ENCODE measurements around the gene SPAG16. TPM values are rescaled to one million over a fixed set of nuclear protein-coding genes. Genes with fewer than 3 reads are reported as not detected.

The SPAG16 gene
- total and polyA plus RNA-seq, 2 donors (not counting 1 experiment from before 2014, with no cell fraction given): 24.1 to 36.8 TPM

DNA sequence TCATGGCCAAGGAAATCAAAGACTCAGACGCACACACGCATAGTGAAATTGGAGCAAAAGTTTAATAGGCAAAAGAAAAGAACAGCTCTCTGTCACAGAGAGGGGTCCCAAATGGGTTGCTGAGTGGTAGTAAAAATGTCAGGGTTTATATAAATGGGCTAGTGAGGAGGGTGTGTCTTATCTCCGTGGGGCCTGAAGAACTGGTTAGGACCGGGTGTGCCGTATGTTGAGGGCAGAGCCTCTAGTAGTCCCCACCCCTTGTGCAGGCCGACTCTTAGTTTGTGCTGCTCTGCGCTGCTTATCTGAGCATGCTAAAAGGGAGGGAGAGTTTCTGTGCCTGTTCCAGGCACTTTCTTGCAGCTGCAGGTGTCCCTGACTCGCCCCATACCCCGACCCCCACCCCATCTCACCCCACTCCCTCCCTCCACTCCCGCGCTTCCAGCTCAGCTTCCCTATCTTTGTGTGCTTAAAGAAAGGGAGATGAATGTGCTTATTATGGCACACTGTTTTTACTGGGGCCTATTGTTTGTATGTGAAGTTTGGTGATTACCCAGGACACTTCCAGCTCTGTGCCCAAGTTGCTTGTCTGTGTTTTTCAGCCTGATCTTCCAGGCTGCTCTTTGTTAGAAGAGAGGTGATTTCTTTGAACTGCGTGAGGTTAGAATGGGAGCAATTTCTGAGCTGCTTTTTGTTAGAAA is 167.4 kb downstream of the SPAG16 start:
- H3K27ac ChIP-seq (ENCODE audit: insufficient read depth, low read length): no peak overlapping the region
- no peaks in the 10 kb centered on the region for H3K9me3 ChIP-seq (ENCODE audit: control insufficient read depth, insufficient read depth, low read depth, low read length)
- H2AFZ ChIP-seq (ENCODE audit: low read length): no peak overlapping the region
- TF ChIP-seq, protein P1, sequence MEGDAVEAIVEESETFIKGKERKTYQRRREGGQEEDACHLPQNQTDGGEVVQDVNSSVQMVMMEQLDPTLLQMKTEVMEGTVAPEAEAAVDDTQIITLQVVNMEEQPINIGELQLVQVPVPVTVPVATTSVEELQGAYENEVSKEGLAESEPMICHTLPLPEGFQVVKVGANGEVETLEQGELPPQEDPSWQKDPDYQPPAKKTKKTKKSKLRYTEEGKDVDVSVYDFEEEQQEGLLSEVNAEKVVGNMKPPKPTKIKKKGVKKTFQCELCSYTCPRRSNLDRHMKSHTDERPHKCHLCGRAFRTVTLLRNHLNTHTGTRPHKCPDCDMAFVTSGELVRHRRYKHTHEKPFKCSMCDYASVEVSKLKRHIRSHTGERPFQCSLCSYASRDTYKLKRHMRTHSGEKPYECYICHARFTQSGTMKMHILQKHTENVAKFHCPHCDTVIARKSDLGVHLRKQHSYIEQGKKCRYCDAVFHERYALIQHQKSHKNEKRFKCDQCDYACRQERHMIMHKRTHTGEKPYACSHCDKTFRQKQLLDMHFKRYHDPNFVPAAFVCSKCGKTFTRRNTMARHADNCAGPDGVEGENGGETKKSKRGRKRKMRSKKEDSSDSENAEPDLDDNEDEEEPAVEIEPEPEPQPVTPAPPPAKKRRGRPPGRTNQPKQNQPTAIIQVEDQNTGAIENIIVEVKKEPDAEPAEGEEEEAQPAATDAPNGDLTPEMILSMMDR (conservative IDR thresholded peaks at IDR 0.05 in 1 of 2, IDR thresholded peaks at IDR 0.05 in 1 of 2; ENCODE audit: low read depth in 1 of 2, low read length in 2 of 2): no peak
- no peak for TF ChIP-seq EZH2 (IDR thresholded peaks at IDR 0.05; ENCODE audit: low read length, missing control alignments)
- H3K27me3 ChIP-seq (ENCODE audit: control insufficient read depth, insufficient read depth, low read length): no peaks in the 10 kb centered on the region
- DNase-seq (ENCODE audit: low read depth in 2 of 2): no peak
- H4K20me1 ChIP-seq (ENCODE audit: control insufficient read depth, extremely low read depth, insufficient read depth, low read length): no peaks in the 10 kb centered on the region
- H3K36me3 ChIP-seq (ENCODE audit: control insufficient read depth, insufficient read depth, low read length): no peaks in the 10 kb centered on the region
- no peak overlapping the region for H3K4me3 ChIP-seq (replicated peaks in 1 of 4; ENCODE audit: control extremely low read depth in 1 of 4, insufficient read depth in 1 of 4, low read depth in 3 of 4, low read length in 4 of 4)
- H3K9ac ChIP-seq (ENCODE audit: insufficient read depth, low read length): no peak overlapping the region
- no peaks in the 10 kb centered on the region for H3K79me2 ChIP-seq (ENCODE audit: control insufficient read depth, insufficient read depth, low read length)
- no peaks in the 10 kb centered on the region for H3K4me1 ChIP-seq (ENCODE audit: control insufficient read depth, extremely low read depth, insufficient read depth, low read length)
- H3K4me2 ChIP-seq (ENCODE audit: extremely low read depth, insufficient read depth, low read length): no peak overlapping the region

DNA sequence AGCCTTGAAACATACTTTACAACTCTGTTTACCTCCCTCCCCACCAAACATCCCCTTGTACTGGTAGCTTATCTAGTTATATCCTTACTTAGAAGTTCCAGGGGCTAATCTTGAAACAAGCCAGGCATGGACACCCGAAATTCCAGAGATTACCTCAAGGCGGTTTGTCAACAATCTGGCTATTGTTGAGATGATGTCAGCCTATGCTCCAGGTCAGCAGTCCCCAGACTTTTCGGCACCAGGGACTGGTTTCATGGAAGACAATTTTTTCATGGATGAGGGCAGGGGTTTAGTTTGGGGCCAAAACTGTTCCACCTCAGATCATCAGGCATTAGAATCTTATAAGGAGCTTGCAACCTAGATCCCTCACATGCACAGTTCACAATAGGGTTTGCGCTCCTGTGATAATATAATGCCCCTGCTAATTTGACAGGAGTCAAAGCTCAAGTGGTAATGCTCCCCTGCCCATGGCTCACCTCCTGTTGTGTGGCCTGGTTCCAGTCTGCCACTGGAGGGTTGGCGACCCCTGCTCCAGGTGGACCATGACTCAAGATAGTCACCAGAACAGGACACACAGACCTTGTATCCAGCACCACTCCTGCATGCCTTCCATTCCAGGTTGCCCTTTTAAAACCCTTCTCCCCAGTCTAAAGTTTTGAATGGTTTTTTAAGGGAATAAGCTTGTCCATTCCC is 171.2 kb downstream of the SPAG16 start:
- H3K4me3 ChIP-seq (replicated peaks in 1 of 4; ENCODE audit: control extremely low read depth in 1 of 4, insufficient read depth in 1 of 4, low read depth in 3 of 4, low read length in 4 of 4): no peak overlapping the region
- H3K36me3 ChIP-seq (ENCODE audit: control insufficient read depth, insufficient read depth, low read length): no peaks in the 10 kb centered on the region
- H2AFZ ChIP-seq (ENCODE audit: low read length): no peak overlapping the region
- H4K20me1 ChIP-seq (ENCODE audit: control insufficient read depth, extremely low read depth, insufficient read depth, low read length): no peaks in the 10 kb centered on the region
- H3K9me3 ChIP-seq (ENCODE audit: control insufficient read depth, insufficient read depth, low read depth, low read length): no peaks in the 10 kb centered on the region
- no peaks in the 10 kb centered on the region for H3K27me3 ChIP-seq (ENCODE audit: control insufficient read depth, insufficient read depth, low read length)
- H3K4me2 ChIP-seq (ENCODE audit: extremely low read depth, insufficient read depth, low read length): no peak overlapping the region
- no peaks in the 10 kb centered on the region for H3K79me2 ChIP-seq (ENCODE audit: control insufficient read depth, insufficient read depth, low read length)
- TF ChIP-seq, protein P1 (conservative IDR thresholded peaks at IDR 0.05 in 1 of 2, IDR thresholded peaks at IDR 0.05 in 1 of 2; ENCODE audit: low read depth in 1 of 2, low read length in 2 of 2): no peak
- no peak for TF ChIP-seq EZH2 (IDR thresholded peaks at IDR 0.05; ENCODE audit: low read length, missing control alignments)
- H3K4me1 ChIP-seq (ENCODE audit: control insufficient read depth, extremely low read depth, insufficient read depth, low read length): no peaks in the 10 kb centered on the region
- H3K27ac ChIP-seq (ENCODE audit: insufficient read depth, low read length): no peak overlapping the region
- H3K9ac ChIP-seq (ENCODE audit: insufficient read depth, low read length): no peak overlapping the region
- no peak for DNase-seq (ENCODE audit: low read depth in 2 of 2)

DNA sequence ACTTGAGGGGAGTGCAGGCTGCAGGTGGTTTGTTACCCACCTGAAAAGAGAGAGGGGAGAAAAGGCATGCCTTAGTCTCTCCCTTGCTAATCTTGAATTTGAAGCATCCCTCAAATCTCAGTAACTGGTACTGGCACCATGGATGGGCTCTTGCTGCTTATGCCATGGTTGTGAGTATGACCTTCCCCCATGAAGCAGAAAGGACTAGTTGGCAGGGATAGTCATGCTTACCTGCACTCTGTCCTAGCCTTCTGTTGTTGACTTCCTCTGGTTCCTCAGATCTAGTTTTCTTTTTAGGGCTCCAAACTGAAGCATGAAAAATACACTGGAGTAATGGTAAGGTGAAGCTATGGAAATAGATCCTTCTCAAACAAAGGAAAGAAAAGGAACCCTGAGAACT is 191.2 kb downstream of the SPAG16 start:
- Histone ChIP-seq H3K9me3 (ENCODE audit: control insufficient read depth, insufficient read depth, low read depth, low read length) (no peaks in the 10 kb centered on the region), H3K27ac (ENCODE audit: insufficient read depth, low read length) (no peak overlapping the region), H3K79me2 (ENCODE audit: control insufficient read depth, insufficient read depth, low read length) (no peaks in the 10 kb centered on the region), H3K36me3 (ENCODE audit: control insufficient read depth, insufficient read depth, low read length) (no peaks in the 10 kb centered on the region), H2AFZ (ENCODE audit: low read length) (no peak overlapping the region), H3K9ac (ENCODE audit: insufficient read depth, low read length) (no peak overlapping the region), H4K20me1 (ENCODE audit: control insufficient read depth, extremely low read depth, insufficient read depth, low read length) (no peaks in the 10 kb centered on the region), H3K4me2 (ENCODE audit: extremely low read depth, insufficient read depth, low read length) (no peak overlapping the region), H3K4me3 (replicated peaks in 1 of 4; ENCODE audit: control extremely low read depth in 1 of 4, insufficient read depth in 1 of 4, low read depth in 3 of 4, low read length in 4 of 4) (no peak overlapping the region), H3K4me1 (ENCODE audit: control insufficient read depth, extremely low read depth, insufficient read depth, low read length) (no peaks in the 10 kb centered on the region), H3K27me3 (ENCODE audit: control insufficient read depth, insufficient read depth, low read length) (no peaks in the 10 kb centered on the region)
- peak in 1 of 2 donors; percentile 15 for DNase-seq (ENCODE audit: low read depth in 2 of 2)
- TF ChIP-seq, protein P1 (conservative IDR thresholded peaks at IDR 0.05 in 1 of 2, IDR thresholded peaks at IDR 0.05 in 1 of 2; ENCODE audit: low read depth in 1 of 2, low read length in 2 of 2): no peak
- TF ChIP-seq EZH2 (IDR thresholded peaks at IDR 0.05; ENCODE audit: low read length, missing control alignments): no peak

All from fibroblast of lung (primary cell).